SK-N-SH (cell line): ENCODE data around the gene FAM219A. TPM values are rescaled to one million over a fixed set of nuclear protein-coding genes. Genes with fewer than 3 reads are reported as not detected.

Source experiments
- CTCF ChIA-PET: fragments of 300-600, 350-600 bp; formaldehyde crosslinking; extraction: SDS; loops from one replicate; lab custom pipeline; 2021; lab: Yijun Ruan, JAX
- POLR2A ChIA-PET: fragments of 350-600 bp; sonication (Branson Sonifier 250); formaldehyde crosslinking; extraction: SDS; loops from one replicate; lab custom pipeline; 2020; ENCODE audit warnings: antibody characterized with exemption, inconsistent platforms; lab: Yijun Ruan, JAX
- DNase-seq: peaks from one replicate; pipeline ENCODE4 v3.0.0; 2012
- H2AFZ ChIP-seq: fragments of 200-600 bp; sonication (generic); 2 replicates; pipeline ENCODE4 v1.8.1; 2016; ENCODE audit warnings: antibody characterized with exemption, mild to moderate bottlenecking, low read depth
- H3F3A ChIP-seq: fragments of 200-600 bp; sonication (generic); replicated peaks from 2 replicates; pipeline ENCODE3; 2016; ENCODE audit warnings: antibody characterized with exemption, mild to moderate bottlenecking; ENCODE audit not compliant: insufficient read depth
- H3K27ac ChIP-seq, 2 experiments: fragments of 200-500 bp in 1 of 2; fragments of 200-600 bp in 1 of 2; sonication (Bioruptor generic) in 1 of 2; sonication (generic), shearing (Covaris generic) in 1 of 2; 2 replicates each; pipeline versions ENCODE4 v1.5.1 to v1.6.1; 2014 to 2016; ENCODE audit warnings: low read depth in 2 of 2, inconsistent platforms in 1 of 2, low read length in 1 of 2, mild to moderate bottlenecking in 1 of 2, mixed read lengths in 1 of 2
- H3K27me3 ChIP-seq: fragments of 200-600 bp; sonication (generic), shearing (Covaris generic); 2 replicates; pipeline ENCODE4 v1.6.1; 2016; ENCODE audit warnings: mixed run types; ENCODE audit not compliant: insufficient read depth
- H3K36me3 ChIP-seq, 2 experiments: fragments of 200-500 bp in 1 of 2; fragments of 200-600 bp in 1 of 2; sonication (Bioruptor generic) in 1 of 2; sonication (generic) in 1 of 2; replicated peaks in 1 of 2; 2 replicates each; pipeline versions ENCODE3 to v1.5.1; 2014 to 2016; ENCODE audit warnings: low read length in 1 of 2, mild to moderate bottlenecking in 1 of 2; ENCODE audit not compliant: insufficient read depth in 2 of 2, control insufficient read depth in 1 of 2
- H3K4me1 ChIP-seq, 2 experiments: fragments of 200-500 bp in 1 of 2; fragments of 200-600 bp in 1 of 2; sonication (Bioruptor generic) in 1 of 2; sonication (generic), shearing (Covaris generic) in 1 of 2; 2 replicates each; pipeline versions ENCODE4 v1.5.1 to v1.6.1; 2014 to 2016; ENCODE audit warnings: low read depth in 1 of 2, low read length in 1 of 2, mixed run types in 1 of 2; ENCODE audit not compliant: insufficient read depth in 2 of 2, control insufficient read depth in 1 of 2
- H3K4me2 ChIP-seq: fragments of 200-600 bp; sonication (generic), shearing (Covaris generic); 2 replicates; pipeline ENCODE4 v1.6.1; 2017; ENCODE audit warnings: mixed run types
- H3K4me3 ChIP-seq, 2 experiments: fragments of 200-500 bp in 1 of 2; fragments of 200-600 bp in 1 of 2; sonication (Bioruptor generic) in 1 of 2; sonication (generic), shearing (Covaris generic) in 1 of 2; 2 replicates each; pipeline versions ENCODE4 v1.5.1 to v1.8.1; 2014 to 2016; ENCODE audit warnings: low read depth in 2 of 2, inconsistent platforms in 1 of 2, low read length in 1 of 2, mild to moderate bottlenecking in 1 of 2, mixed read lengths in 1 of 2, moderate library complexity in 1 of 2
- H3K79me2 ChIP-seq: fragments of 200-600 bp; sonication (generic); 2 replicates; pipeline ENCODE4 v1.8.1; 2017; ENCODE audit warnings: mild to moderate bottlenecking; ENCODE audit not compliant: insufficient read depth
- H3K9ac ChIP-seq: fragments of 200-600 bp; sonication (generic); 2 replicates; pipeline ENCODE4 v1.6.1; 2017; ENCODE audit warnings: mixed run types
- H3K9me2 ChIP-seq: fragments of 200-600 bp; sonication (generic); 2 replicates; pipeline ENCODE4 v1.6.1; 2017; ENCODE audit warnings: mixed run types
- H3K9me3 ChIP-seq: fragments of 200-600 bp; sonication (generic); 2 replicates; pipeline ENCODE4 v1.6.1; 2017; ENCODE audit warnings: mixed run types, mild to moderate bottlenecking, moderate library complexity
- H4K20me1 ChIP-seq: fragments of 200-600 bp; sonication (generic); 2 replicates; pipeline ENCODE4 v1.6.1; 2017; ENCODE audit warnings: mild to moderate bottlenecking, mixed run types; ENCODE audit not compliant: insufficient read depth
- CHD2 ChIP-seq: fragments of 150-350 bp; IDR thresholded peaks from 2 replicates; pipeline ENCODE4 v1.6.1; 2018; ENCODE audit warnings: low read length; ENCODE audit not compliant: partially characterized antibody
- ELF1 ChIP-seq: IDR thresholded peaks from 2 replicates; pipeline ENCODE4 v1.4.0; 2012
- FOXJ3 ChIP-seq: sonication (generic); formaldehyde crosslinking; IDR thresholded peaks from 2 replicates; pipeline ENCODE4 v1.5.1; 2020; ENCODE audit warnings: mild to moderate bottlenecking, missing genetic modification reagents
- FOXM1 ChIP-seq: IDR thresholded peaks from 2 replicates; pipeline ENCODE4 v1.4.0; 2012; ENCODE audit warnings: low read depth, mild to moderate bottlenecking
- GABPA ChIP-seq: IDR thresholded peaks from 2 replicates; pipeline ENCODE4 v1.4.0; 2012; ENCODE audit warnings: low read depth, mild to moderate bottlenecking
- GATA2 ChIP-seq: sonication (generic); formaldehyde crosslinking; IDR thresholded peaks from 2 replicates; pipeline ENCODE4 v1.5.0; 2020; ENCODE audit warnings: mild to moderate bottlenecking, missing genetic modification reagents
- NFIC ChIP-seq: IDR thresholded peaks from 2 replicates; pipeline ENCODE4 v1.4.0; 2012; ENCODE audit warnings: borderline replicate concordance
- POLR2AphosphoS5 ChIP-seq: IDR thresholded peaks from 2 replicates; pipeline ENCODE4 v1.6.1; 2012; ENCODE audit warnings: low read depth, low read length
- RAD21 ChIP-seq: IDR thresholded peaks from 2 replicates; pipeline ENCODE4 v1.6.1; 2012; ENCODE audit warnings: mild to moderate bottlenecking, low read length
- RFX5 ChIP-seq: IDR thresholded peaks from 2 replicates; pipeline ENCODE4 v1.6.1; 2012; ENCODE audit warnings: mild to moderate bottlenecking, improper control_type of control experiment, low read length
- RXRA ChIP-seq: IDR thresholded peaks from 2 replicates; pipeline ENCODE4 v1.4.0; 2012; ENCODE audit warnings: low read depth, mild to moderate bottlenecking, borderline replicate concordance
- SMC3 ChIP-seq: IDR thresholded peaks from 2 replicates; pipeline ENCODE4 v1.6.1; 2012; ENCODE audit warnings: low read depth, low read length, improper control_type of control experiment
- TAF1 ChIP-seq: IDR thresholded peaks from 2 replicates; pipeline ENCODE4 v1.6.1; 2012; ENCODE audit warnings: low read depth, mild to moderate bottlenecking, low read length, moderate library complexity, borderline replicate concordance
- TCF12 ChIP-seq: IDR thresholded peaks from 2 replicates; pipeline ENCODE4 v1.4.0; 2012
- YY1 ChIP-seq: IDR thresholded peaks from 2 replicates; pipeline ENCODE4 v1.4.0; 2012; ENCODE audit warnings: low read depth, mild to moderate bottlenecking
- WGBS: methylation state at CpG from one replicate; pipeline ENCODE4 v1.1.6; 2017; ENCODE audit warnings: low lambda C conversion rate; 5-methylcytosine and 5-hydroxymethylcytosine counted together
- polyA plus RNA-seq, 3 experiments: library from polyadenylated mRNA; depleted of rRNA; stranded (reverse); fragments of >200 nt; gene quantifications; 2 replicates each; pipeline ENCODE4 v1.2.3, GENCODE V29; 2012
- TF ChIP-seq, protein P1 (sequence below): fragments of 150-350 bp; IDR thresholded peaks from 2 replicates; pipeline ENCODE4 v1.6.1; 2016; ENCODE audit warnings: mild to moderate bottlenecking, low read depth, low read length
- TF ChIP-seq, protein P2 (sequence below): fragments of 200-600 bp; sonication (generic); IDR thresholded peaks from 2 replicates; pipeline ENCODE4 v1.6.1; 2017; ENCODE audit warnings: antibody characterized with exemption, mild to moderate bottlenecking, moderate library complexity
- TF ChIP-seq, protein P3 (sequence below): fragments of 150-350 bp; IDR thresholded peaks from 2 replicates; pipeline ENCODE4 v1.6.1; 2017; ENCODE audit warnings: antibody characterized with exemption, low read length, low read depth, borderline replicate concordance
- TF ChIP-seq, protein P4 (sequence below): IDR thresholded peaks from 2 replicates; pipeline ENCODE4 v1.6.1; 2012; ENCODE audit warnings: mild to moderate bottlenecking, low read depth, low read length, moderate library complexity

Gene FAM219A
- polyA plus RNA-seq, 1 of the 3 experiments (the other 2 are of a cell fraction) = 15.7 TPM

DNA sequence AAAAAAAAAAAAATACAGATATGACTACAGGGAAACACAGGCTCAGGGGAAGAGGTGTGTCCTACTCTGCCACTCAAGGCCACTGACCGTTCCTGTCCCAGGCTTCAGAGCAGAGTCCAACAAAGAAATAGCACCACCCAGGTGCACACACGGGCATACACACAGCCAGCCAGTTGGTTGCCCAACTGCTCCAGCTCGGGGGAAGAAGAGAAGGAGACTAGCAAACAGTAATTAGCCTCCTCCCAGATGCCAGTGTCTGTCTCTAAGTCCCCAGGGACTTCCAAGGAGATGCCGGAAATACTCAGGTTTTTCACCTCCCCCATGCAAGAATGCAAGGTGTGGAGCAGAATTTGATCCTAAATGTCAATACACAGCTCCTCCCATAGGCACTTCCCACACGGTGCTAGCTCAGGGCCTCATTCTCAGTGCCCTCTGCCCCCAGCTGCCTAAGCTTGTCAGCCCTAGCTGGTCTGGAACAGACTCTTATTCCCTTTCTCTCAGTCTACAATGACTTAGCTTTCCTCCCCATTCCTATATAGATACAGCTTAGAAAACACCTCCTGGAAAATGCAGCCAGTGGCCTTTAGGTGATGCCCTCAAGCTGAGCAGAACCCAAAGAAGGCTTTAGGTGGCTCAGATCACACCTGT, 83.3 kb downstream of the FAM219A start:
- TF ChIP-seq RAD21 = no peak
- no peak for TF ChIP-seq TCF12
- TF ChIP-seq POLR2AphosphoS5 = no peak
- TF ChIP-seq, protein P1, sequence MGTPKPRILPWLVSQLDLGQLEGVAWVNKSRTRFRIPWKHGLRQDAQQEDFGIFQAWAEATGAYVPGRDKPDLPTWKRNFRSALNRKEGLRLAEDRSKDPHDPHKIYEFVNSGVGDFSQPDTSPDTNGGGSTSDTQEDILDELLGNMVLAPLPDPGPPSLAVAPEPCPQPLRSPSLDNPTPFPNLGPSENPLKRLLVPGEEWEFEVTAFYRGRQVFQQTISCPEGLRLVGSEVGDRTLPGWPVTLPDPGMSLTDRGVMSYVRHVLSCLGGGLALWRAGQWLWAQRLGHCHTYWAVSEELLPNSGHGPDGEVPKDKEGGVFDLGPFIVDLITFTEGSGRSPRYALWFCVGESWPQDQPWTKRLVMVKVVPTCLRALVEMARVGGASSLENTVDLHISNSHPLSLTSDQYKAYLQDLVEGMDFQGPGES = no peak
- TF ChIP-seq, protein P2, sequence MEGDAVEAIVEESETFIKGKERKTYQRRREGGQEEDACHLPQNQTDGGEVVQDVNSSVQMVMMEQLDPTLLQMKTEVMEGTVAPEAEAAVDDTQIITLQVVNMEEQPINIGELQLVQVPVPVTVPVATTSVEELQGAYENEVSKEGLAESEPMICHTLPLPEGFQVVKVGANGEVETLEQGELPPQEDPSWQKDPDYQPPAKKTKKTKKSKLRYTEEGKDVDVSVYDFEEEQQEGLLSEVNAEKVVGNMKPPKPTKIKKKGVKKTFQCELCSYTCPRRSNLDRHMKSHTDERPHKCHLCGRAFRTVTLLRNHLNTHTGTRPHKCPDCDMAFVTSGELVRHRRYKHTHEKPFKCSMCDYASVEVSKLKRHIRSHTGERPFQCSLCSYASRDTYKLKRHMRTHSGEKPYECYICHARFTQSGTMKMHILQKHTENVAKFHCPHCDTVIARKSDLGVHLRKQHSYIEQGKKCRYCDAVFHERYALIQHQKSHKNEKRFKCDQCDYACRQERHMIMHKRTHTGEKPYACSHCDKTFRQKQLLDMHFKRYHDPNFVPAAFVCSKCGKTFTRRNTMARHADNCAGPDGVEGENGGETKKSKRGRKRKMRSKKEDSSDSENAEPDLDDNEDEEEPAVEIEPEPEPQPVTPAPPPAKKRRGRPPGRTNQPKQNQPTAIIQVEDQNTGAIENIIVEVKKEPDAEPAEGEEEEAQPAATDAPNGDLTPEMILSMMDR = no peak
- TF ChIP-seq, all 33 proteins: peak for 0
- no peaks in the 10 kb centered on the region for H3K9me2 ChIP-seq
- peaks cover 0 to 3% of the 10 kb centered on the region in 2 experiments for H3K36me3 ChIP-seq
- CTCF ChIA-PET = interaction anchor here (0.6 to 8.0 kb wide), 9 partner anchors 10 to 173 kb away, joined by 3 to 149 read pairs (median 4); no protein-coding TSS in a partner anchor
- peaks cover 2 to 33% of the 10 kb centered on the region in 2 experiments; a peak in 2 of 4 replicates for H3K4me1 ChIP-seq
- DNase-seq = no peak
- no peak overlapping the region; a peak in 1 of 4 replicates for H3K4me3 ChIP-seq
- H3K9ac ChIP-seq = no peak overlapping the region
- no peaks in the 10 kb centered on the region for H3K9me3 ChIP-seq
- H4K20me1 ChIP-seq = no peaks in the 10 kb centered on the region
- peak overlapping the region in 1 of 2 experiments; percentile 28; a peak in 1 of 4 replicates for H3K27ac ChIP-seq
- no peaks in the 10 kb centered on the region for H3K27me3 ChIP-seq
- peaks cover 4% of the 10 kb centered on the region for H3F3A ChIP-seq
- no peak overlapping the region for H2AFZ ChIP-seq
- WGBS = 70% methylated on average over 4 of the region's 5 CpGs
- POLR2A ChIA-PET = no interaction called here
- no peak overlapping the region for H3K4me2 ChIP-seq
- H3K79me2 ChIP-seq = no peaks in the 10 kb centered on the region

GRCh38 chr9:34374339-34374738, 84.0 kb downstream of the FAM219A start:
- DNase-seq = no peak
- H3K9me3 ChIP-seq = no peaks in the 10 kb centered on the region
- H3F3A ChIP-seq = peaks cover 4% of the 10 kb centered on the region
- WGBS = 90% methylated on average over 3 of the region's 3 CpGs
- H3K9ac ChIP-seq = no peak overlapping the region
- no peaks in the 10 kb centered on the region for H3K79me2 ChIP-seq
- H3K4me1 ChIP-seq = peaks cover 0 to 33% of the 10 kb centered on the region in 2 experiments; a peak in 2 of 4 replicates
- H4K20me1 ChIP-seq = no peaks in the 10 kb centered on the region
- H3K4me3 ChIP-seq = no peak overlapping the region
- peaks cover 0 to 5% of the 10 kb centered on the region in 2 experiments for H3K36me3 ChIP-seq
- ChIA-PET CTCF (interaction anchor here (0.9 to 8.0 kb wide), 5 partner anchors 24 to 217 kb away, joined by 3 to 149 read pairs (median 4); no protein-coding TSS in a partner anchor), POLR2A (interaction anchor here (0.9 kb wide), 1 partner anchor 196 kb away, joined by 3 read pairs; the partner anchor contains the start of gene UBAP1)
- H3K4me2 ChIP-seq = no peak overlapping the region
- H2AFZ ChIP-seq = no peak overlapping the region
- H3K9me2 ChIP-seq = no peaks in the 10 kb centered on the region
- peak overlapping the region in 1 of 2 experiments; percentile 51; a peak in 2 of 4 replicates for H3K27ac ChIP-seq
- no peaks in the 10 kb centered on the region for H3K27me3 ChIP-seq
- TF ChIP-seq FOXJ3 (CRISPR knock-in tag) (no peak), RXRA (no peak), TAF1 (no peak), ELF1 (no peak), GABPA (no peak), CHD2 (no peak), FOXM1 (no peak), GATA2 (no peak), RFX5 (no peak), YY1 (no peak), TCF12 (no peak), NFIC (no peak), SMC3 (no peak)
- TF ChIP-seq, protein P3, sequence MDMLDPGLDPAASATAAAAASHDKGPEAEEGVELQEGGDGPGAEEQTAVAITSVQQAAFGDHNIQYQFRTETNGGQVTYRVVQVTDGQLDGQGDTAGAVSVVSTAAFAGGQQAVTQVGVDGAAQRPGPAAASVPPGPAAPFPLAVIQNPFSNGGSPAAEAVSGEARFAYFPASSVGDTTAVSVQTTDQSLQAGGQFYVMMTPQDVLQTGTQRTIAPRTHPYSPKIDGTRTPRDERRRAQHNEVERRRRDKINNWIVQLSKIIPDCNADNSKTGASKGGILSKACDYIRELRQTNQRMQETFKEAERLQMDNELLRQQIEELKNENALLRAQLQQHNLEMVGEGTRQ = no peak
- TF ChIP-seq, protein P1 = no peak
- TF ChIP-seq, protein P4, sequence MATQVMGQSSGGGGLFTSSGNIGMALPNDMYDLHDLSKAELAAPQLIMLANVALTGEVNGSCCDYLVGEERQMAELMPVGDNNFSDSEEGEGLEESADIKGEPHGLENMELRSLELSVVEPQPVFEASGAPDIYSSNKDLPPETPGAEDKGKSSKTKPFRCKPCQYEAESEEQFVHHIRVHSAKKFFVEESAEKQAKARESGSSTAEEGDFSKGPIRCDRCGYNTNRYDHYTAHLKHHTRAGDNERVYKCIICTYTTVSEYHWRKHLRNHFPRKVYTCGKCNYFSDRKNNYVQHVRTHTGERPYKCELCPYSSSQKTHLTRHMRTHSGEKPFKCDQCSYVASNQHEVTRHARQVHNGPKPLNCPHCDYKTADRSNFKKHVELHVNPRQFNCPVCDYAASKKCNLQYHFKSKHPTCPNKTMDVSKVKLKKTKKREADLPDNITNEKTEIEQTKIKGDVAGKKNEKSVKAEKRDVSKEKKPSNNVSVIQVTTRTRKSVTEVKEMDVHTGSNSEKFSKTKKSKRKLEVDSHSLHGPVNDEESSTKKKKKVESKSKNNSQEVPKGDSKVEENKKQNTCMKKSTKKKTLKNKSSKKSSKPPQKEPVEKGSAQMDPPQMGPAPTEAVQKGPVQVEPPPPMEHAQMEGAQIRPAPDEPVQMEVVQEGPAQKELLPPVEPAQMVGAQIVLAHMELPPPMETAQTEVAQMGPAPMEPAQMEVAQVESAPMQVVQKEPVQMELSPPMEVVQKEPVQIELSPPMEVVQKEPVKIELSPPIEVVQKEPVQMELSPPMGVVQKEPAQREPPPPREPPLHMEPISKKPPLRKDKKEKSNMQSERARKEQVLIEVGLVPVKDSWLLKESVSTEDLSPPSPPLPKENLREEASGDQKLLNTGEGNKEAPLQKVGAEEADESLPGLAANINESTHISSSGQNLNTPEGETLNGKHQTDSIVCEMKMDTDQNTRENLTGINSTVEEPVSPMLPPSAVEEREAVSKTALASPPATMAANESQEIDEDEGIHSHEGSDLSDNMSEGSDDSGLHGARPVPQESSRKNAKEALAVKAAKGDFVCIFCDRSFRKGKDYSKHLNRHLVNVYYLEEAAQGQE = no peak
